Endothelial cell (in vitro differentiated cells): ENCODE data around the gene NCR3LG1. TPM values are rescaled to one million over a fixed set of nuclear protein-coding genes. Genes with fewer than 3 reads are reported as not detected.
A peak's percentile ranks its signal among the peaks of the same experiment; 100 is the strongest.

Experiments used
- DNase-seq: peaks from one replicate; pipeline ENCODE4 v3.0.0; 2021; ENCODE audit warnings: low spot score
- H3K27ac Mint-ChIP-seq: one replicate; pipeline ENCODE4 v1.8.0; 2021; ENCODE audit warnings: mixed read lengths, inconsistent platforms; ENCODE audit not compliant: unreplicated experiment
- H3K27me3 Mint-ChIP-seq: one replicate; pipeline ENCODE4 v1.8.0; 2021; ENCODE audit warnings: mild to moderate bottlenecking, moderate library complexity, mixed read lengths, inconsistent platforms; ENCODE audit not compliant: unreplicated experiment
- H3K36me3 Mint-ChIP-seq: one replicate; pipeline ENCODE4 v1.8.0; 2021; ENCODE audit warnings: mild to moderate bottlenecking, low read depth, mixed read lengths, inconsistent platforms; ENCODE audit not compliant: unreplicated experiment
- H3K4me1 Mint-ChIP-seq: one replicate; pipeline ENCODE4 v1.8.0; 2021; ENCODE audit warnings: mild to moderate bottlenecking, mixed read lengths, inconsistent platforms; ENCODE audit not compliant: unreplicated experiment
- H3K4me3 Mint-ChIP-seq: one replicate; pipeline ENCODE4 v1.8.0; 2021; ENCODE audit warnings: mild to moderate bottlenecking, mixed read lengths, inconsistent platforms; ENCODE audit not compliant: unreplicated experiment
- H3K9me3 Mint-ChIP-seq: one replicate; pipeline ENCODE4 v1.8.0; 2021; ENCODE audit warnings: mixed read lengths, inconsistent platforms; ENCODE audit not compliant: unreplicated experiment
- total RNA-seq: library from RNA; stranded (reverse); fragmentation: NEBNext Ultra II Directional; extraction: Animal tissue kit (Norgen Biotek cat#: 25700); gene quantifications from one replicate; pipeline ENCODE4 v1.2.1, GENCODE V29; 2021; ENCODE audit not compliant: unreplicated experiment
- TF ChIP-seq, protein P1 (sequence below): fragments of 200-600 bp; sonication (generic); IDR thresholded peaks from one replicate; pipeline ENCODE4 v1.5.0; 2021; ENCODE audit warnings: antibody characterized with exemption; ENCODE audit not compliant: unreplicated experiment

Gene NCR3LG1
- total RNA-seq, 1 donor from 2014 or later: 0.23 TPM

DNA sequence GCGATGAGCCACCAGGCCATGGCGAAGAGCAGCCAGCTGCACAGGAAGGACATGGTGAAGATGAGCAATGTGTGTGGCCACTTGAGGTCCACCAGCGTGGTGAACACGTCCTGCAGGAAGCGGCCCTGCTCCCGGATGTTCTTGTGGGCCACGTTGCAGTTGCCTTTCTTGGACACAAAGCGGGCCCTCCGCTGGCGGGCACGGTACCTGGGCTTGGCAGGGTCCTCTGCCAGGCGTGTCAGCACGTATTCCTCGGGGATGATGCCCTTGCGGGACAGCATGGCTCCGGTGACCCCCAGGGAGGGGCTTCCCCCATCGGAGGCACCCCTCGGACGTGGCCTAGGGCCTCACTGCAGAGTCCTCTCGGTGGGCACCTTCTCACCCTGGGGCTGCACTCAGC is 36.2 kb downstream of the NCR3LG1 start:
- TF ChIP-seq, protein P1, sequence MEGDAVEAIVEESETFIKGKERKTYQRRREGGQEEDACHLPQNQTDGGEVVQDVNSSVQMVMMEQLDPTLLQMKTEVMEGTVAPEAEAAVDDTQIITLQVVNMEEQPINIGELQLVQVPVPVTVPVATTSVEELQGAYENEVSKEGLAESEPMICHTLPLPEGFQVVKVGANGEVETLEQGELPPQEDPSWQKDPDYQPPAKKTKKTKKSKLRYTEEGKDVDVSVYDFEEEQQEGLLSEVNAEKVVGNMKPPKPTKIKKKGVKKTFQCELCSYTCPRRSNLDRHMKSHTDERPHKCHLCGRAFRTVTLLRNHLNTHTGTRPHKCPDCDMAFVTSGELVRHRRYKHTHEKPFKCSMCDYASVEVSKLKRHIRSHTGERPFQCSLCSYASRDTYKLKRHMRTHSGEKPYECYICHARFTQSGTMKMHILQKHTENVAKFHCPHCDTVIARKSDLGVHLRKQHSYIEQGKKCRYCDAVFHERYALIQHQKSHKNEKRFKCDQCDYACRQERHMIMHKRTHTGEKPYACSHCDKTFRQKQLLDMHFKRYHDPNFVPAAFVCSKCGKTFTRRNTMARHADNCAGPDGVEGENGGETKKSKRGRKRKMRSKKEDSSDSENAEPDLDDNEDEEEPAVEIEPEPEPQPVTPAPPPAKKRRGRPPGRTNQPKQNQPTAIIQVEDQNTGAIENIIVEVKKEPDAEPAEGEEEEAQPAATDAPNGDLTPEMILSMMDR: no peak
- DNase-seq: no peak
- peaks cover 18% of the 10 kb centered on the region for H3K27me3 Mint-ChIP-seq
- no peak overlapping the region for H3K27ac Mint-ChIP-seq
- no peaks in the 10 kb centered on the region for H3K4me1 Mint-ChIP-seq
- no peaks in the 10 kb centered on the region for H3K36me3 Mint-ChIP-seq
- H3K4me3 Mint-ChIP-seq: no peak overlapping the region
- H3K9me3 Mint-ChIP-seq: no peaks in the 10 kb centered on the region

DNA sequence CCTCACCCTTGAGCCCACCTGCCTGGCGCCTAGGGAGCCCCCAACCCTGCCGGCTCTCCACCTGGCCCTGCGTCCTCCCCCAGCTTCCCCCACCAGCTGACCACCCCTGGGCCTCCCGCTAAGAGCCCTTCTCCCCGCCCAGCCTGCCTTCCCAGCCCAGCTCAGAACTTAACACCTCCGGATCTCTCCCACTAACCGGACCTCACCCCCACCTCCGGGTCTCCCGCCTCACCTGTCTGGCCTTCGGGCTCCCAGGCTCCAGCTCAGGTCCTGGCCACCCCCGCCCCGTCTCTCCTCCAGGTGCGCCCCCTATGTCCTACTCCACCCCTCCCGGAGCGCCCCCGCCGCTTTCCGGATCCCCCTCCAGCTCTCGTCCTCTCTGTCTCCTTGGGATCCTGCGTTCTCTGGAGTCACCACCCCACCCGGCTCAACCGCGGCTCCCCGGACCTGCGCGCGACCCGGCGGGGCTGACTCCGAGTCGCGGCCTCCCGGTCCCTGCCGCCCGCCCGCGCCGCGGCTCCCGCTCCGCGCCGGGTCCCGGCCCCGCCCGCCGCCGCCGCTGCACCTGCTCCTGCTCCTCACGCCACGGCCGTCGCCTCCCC is 37.1 kb downstream of the NCR3LG1 start, which contains the start of gene KCNJ11:
Gene KCNJ11, minus strand, starts transcription at position 51 of the 602 bp plus-strand sequence. CDS start 568 bp downstream, outside the sequence.
- peak within 1 kb of the TSS; percentile 56 for H3K4me3 Mint-ChIP-seq
- H3K36me3 Mint-ChIP-seq: no peaks in the 10 kb centered on the region
- no peaks in the 10 kb centered on the region for H3K4me1 Mint-ChIP-seq
- DNase-seq: no peak
- H3K9me3 Mint-ChIP-seq: no peaks in the 10 kb centered on the region
- peaks cover 14% of the 10 kb centered on the region for H3K27me3 Mint-ChIP-seq
- no peak within 1 kb of the TSS for H3K27ac Mint-ChIP-seq
- TF ChIP-seq, protein P1: no peak

DNA sequence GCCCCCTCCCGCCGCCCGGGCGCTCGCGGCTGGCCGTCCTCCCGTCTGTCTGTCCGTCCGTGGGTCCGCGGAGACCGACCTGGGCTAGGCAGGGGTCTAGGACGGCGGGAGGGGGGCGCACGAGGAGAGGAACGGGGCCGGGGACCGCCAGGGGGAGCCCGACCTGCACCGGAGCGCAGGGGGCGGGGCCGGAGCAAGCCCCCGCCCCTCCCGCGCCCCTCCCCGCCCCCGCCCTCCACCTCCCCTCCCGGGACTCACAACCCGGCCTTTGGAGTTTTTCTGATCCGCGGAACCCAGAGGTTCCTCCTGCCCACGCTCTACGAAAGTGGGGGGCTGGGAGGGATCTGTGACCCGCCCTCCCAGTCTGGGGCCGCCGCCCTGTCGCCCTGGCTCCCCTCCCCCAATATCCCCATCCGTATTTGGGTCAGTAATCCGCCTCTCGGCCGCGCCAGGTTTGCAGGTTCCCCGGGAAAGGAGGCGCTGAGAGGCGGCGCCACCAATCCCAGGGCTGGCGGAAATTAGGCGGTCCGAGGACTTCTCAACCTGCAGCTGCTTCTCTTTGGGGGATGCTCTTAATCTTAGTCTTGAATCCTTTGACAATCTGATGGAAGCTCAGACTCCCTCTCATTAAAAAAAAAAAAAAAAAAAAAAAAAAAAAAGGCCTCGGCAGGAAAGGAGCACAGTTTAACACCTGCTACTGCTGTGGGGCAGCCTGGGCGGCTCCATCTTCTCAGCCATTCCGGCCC is 37.8 kb downstream of the NCR3LG1 start:
- Mint-ChIP-seq H3K4me1 (no peaks in the 10 kb centered on the region), H3K27ac (no peak overlapping the region), H3K9me3 (no peaks in the 10 kb centered on the region), H3K36me3 (no peaks in the 10 kb centered on the region), H3K4me3 (no peak overlapping the region), H3K27me3 (peaks cover 17% of the 10 kb centered on the region)
- peak; percentile 83 for DNase-seq
- TF ChIP-seq, protein P1: peak; percentile 81

DNA sequence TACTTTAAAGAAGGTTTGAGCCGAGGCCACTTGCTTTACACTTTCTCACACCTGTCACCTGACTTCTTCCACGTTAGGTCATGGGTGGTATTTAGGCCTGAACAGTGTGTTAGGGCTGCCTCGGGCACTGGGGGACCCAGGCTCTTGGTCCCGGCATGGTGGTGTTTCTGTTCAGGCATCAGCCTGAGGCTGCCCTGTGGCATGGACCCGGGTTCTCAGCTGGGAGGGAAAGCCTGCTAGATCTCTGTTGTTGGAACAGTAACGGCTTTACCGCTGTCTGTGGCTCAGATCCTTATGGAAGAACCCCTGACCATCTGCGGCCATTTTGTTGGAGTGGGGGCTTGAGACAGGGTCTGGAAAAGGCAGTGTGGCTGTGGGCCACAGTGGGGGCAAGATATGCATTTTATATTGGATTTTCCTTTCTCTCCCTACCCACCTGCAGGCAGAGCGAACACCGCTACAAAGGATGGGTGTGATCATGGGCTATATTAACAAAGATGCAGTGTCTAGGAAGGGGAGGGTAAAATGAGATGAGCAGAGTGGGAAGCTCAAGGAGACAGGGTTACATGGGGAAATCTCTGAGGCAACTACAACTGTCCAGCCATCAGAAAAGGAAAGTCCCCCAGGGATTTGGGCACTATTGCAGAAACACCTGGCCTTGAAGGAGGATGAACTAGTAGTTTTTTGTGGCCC is 38.5 kb downstream of the NCR3LG1 start:
- Mint-ChIP-seq H3K4me1 (no peaks in the 10 kb centered on the region), H3K27me3 (peaks cover 16% of the 10 kb centered on the region), H3K4me3 (no peak overlapping the region), H3K9me3 (no peaks in the 10 kb centered on the region), H3K36me3 (no peaks in the 10 kb centered on the region), H3K27ac (no peak overlapping the region)
- TF ChIP-seq, protein P1: no peak
- no peak for DNase-seq
